ENCODE results near the gene HDAC4. TPM values are rescaled to one million over a fixed set of nuclear protein-coding genes. Genes with fewer than 3 reads are reported as not detected.

The HDAC4 gene
- total RNA-seq, 2 donors from 2014 or later: 9.3 to 139 TPM

DNA sequence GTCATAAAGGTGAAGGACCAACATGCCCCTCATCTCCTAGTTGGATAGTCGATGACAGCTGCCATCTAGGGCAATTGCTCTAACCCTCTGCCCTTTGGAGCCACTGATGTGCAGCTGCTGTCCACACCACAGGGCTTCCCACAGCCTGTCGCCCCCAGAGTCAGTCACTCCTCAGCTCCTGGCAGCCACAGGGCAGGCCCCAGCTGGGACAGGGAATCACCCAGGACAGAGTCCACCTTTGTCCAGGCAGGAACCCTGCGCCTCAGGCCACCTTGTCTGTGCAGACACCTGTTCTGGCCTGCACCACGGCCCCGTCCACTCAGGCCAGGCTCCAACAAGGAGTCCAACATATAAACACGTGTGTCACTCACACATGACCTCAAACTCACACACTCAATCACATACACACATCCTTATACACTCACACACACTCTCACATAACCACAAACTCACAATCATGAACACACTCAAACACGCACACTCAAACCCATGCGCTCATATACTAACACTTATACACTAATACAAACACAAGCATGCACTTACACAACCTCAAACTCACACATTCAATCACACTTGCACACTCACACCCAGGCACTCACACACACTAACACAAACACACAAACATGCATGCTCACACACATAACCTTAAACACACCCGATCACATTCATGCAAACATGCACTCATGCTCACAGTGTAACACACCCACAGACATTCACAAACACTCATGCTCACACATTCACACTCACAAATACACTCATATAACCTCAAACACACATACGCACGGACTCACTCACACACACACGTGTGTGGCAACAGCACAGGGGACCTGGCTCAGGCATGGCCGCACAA lies 29.7 kb downstream of the HDAC4 start:
- no peaks in the 10 kb centered on the region for H3K27me3 ChIP-seq
- TF ChIP-seq, protein P1, sequence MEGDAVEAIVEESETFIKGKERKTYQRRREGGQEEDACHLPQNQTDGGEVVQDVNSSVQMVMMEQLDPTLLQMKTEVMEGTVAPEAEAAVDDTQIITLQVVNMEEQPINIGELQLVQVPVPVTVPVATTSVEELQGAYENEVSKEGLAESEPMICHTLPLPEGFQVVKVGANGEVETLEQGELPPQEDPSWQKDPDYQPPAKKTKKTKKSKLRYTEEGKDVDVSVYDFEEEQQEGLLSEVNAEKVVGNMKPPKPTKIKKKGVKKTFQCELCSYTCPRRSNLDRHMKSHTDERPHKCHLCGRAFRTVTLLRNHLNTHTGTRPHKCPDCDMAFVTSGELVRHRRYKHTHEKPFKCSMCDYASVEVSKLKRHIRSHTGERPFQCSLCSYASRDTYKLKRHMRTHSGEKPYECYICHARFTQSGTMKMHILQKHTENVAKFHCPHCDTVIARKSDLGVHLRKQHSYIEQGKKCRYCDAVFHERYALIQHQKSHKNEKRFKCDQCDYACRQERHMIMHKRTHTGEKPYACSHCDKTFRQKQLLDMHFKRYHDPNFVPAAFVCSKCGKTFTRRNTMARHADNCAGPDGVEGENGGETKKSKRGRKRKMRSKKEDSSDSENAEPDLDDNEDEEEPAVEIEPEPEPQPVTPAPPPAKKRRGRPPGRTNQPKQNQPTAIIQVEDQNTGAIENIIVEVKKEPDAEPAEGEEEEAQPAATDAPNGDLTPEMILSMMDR (IDR thresholded peaks at IDR 0.05): no peak
- TF ChIP-seq POLR2A (IDR thresholded peaks at IDR 0.05): no peak
- no peaks in the 10 kb centered on the region for H3K9me3 ChIP-seq
- WGBS, 2 donors: 94 to 98% methylated on average over 11 to 13 of the region's 13 CpGs
- intact Hi-C loops (cut with DNase I): no loop called here
- no peak overlapping the region for H3K27ac ChIP-seq
- no peak overlapping the region for H3K4me3 ChIP-seq
- ATAC-seq (no peak), DNase-seq (peak in 2 of 4 donors; percentile 1 to 9)
- no peaks in the 10 kb centered on the region for H3K4me1 ChIP-seq
- H3K36me3 ChIP-seq (replicated peaks in 1 of 2; ENCODE audit: insufficient read depth in 1 of 2, low read depth in 2 of 2): no peaks in the 10 kb centered on the region

DNA sequence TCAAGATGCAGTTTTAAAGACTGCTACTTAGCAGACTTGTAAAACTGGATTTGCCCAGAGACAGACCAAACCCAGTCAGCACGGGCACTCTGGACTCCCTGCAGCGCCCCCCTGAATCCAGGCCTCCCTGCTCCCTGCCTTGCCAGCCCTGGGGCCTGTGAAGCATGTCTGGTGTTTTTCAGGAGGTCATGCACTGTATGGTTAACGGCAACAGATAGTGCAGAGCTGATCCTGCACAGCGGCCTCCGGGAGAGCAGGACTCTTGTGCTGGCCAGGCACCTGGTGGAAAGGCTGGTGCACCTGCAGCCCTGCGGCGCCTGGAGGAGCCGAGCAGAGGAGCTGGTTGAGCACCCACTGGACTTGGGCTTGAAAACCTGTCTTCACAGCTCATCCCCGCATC lies 30.4 kb downstream of the HDAC4 start:
- intact Hi-C loops (cut with DNase I): no loop called here
- peak in 2 of 4 donors; percentile 2 to 6 for DNase-seq
- H3K36me3 ChIP-seq (replicated peaks in 1 of 2; ENCODE audit: insufficient read depth in 1 of 2, low read depth in 2 of 2): no peaks in the 10 kb centered on the region
- H3K4me1 ChIP-seq: no peaks in the 10 kb centered on the region
- H3K9me3 ChIP-seq: no peaks in the 10 kb centered on the region
- H3K27ac ChIP-seq: no peak overlapping the region
- ATAC-seq: no peak
- H3K4me3 ChIP-seq: no peak overlapping the region
- H3K27me3 ChIP-seq: no peaks in the 10 kb centered on the region
- 92 to 93% methylated on average over 9 of the region's 9 CpGs for WGBS, 2 donors
- TF ChIP-seq POLR2A (IDR thresholded peaks at IDR 0.05): no peak
- TF ChIP-seq, protein P1 (IDR thresholded peaks at IDR 0.05): no peak

DNA sequence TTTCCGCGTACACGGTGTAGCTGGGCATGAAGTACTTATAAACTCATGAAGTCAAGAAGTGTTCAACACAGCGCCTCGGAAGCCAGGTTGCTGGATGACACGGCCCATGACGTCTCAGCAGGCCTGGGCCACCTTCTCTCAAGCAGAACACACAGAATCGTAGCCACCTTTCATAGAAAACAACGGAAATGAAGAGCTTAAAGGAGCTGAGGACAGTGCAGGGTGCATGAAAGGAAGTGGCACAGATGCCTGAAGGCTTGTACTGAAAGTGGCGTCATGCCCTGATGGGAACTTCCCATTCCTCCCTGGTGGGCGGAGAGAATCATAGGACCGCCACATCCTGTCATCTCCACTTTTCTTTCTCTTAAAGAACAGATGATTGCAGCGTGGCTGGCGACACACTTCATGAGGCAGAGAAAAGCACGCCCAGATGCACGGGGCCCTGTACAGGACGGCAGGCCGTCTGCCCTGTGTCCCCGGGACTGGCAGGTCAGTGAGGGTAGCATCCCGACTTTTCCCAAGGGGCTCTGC lies 31.1 kb downstream of the HDAC4 start:
- 82 to 89% methylated on average over 19 to 20 of the region's 20 CpGs for WGBS, 2 donors
- Histone ChIP-seq H3K9me3 (no peaks in the 10 kb centered on the region), H3K27ac (no peak overlapping the region), H3K36me3 (replicated peaks in 1 of 2; ENCODE audit: insufficient read depth in 1 of 2, low read depth in 2 of 2) (no peaks in the 10 kb centered on the region), H3K27me3 (no peaks in the 10 kb centered on the region), H3K4me1 (no peaks in the 10 kb centered on the region), H3K4me3 (no peak overlapping the region)
- DNase-seq: peak in 3 of 4 donors; percentile 5 to 56 (median 9)
- ATAC-seq: no peak
- TF ChIP-seq, protein P1 (IDR thresholded peaks at IDR 0.05): no peak
- no peak for TF ChIP-seq POLR2A (IDR thresholded peaks at IDR 0.05)
- intact Hi-C loops (cut with DNase I): no loop called here

DNA sequence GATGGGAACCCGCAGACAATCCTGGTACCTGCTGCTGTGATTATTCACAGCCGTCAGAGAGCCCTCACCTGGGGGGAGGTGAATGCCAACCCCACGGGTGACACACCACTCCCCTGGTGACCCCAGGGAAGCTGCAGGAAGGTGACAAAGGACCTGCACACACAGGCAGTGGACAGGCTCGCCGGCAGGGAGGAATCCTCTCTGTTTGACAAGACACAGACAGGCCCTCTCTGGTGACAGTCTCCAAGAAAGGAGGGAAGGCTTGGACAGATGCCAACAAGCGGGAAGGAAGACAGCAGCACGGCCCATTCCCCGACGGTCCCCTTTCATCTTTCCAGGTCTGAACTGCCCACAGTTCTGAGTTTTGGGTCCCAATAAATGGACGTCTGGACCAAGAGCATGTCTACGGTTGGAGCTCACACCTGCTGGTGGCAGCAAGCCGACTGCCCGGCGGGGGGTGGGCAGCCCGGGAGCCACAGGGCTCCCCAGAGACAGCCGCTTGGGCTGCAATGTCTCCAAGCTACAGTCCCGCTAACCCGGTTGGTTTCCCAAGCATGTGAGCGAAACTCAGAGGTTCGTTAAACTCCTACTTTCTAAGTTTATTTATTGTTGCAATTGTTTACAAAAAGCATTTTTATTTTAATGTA lies 31.8 kb downstream of the HDAC4 start:
- H3K4me3 ChIP-seq: no peak overlapping the region
- WGBS, 2 donors: 79 to 90% methylated on average over 7 to 20 of the region's 20 CpGs
- no peak overlapping the region for H3K27ac ChIP-seq
- ATAC-seq (no peak), DNase-seq (peak in 2 of 4 donors; percentile 4 to 20)
- H3K36me3 ChIP-seq (replicated peaks in 1 of 2; ENCODE audit: insufficient read depth in 1 of 2, low read depth in 2 of 2): no peaks in the 10 kb centered on the region
- no peaks in the 10 kb centered on the region for H3K9me3 ChIP-seq
- intact Hi-C loops (cut with DNase I): no loop called here
- H3K4me1 ChIP-seq: no peaks in the 10 kb centered on the region
- no peaks in the 10 kb centered on the region for H3K27me3 ChIP-seq
- no peak for TF ChIP-seq POLR2A (IDR thresholded peaks at IDR 0.05)
- TF ChIP-seq, protein P1 (IDR thresholded peaks at IDR 0.05): no peak
